Activated T-cell treated with anti-CD3 and anti-CD28 coated beads for 48 hours (primary cell): ENCODE data around the gene CSTF2T.
"Not testable (repeated sequence)": the region's sequence is repeated elsewhere in the genome, so short reads cannot be mapped to it uniquely, and the experiment has no call there.

Experiments used
- DNase-seq: peaks from one replicate; pipeline ENCODE4 v3.0.0-alpha.2; 2020; ENCODE audit warnings: low read depth

The CSTF2T gene

DNA sequence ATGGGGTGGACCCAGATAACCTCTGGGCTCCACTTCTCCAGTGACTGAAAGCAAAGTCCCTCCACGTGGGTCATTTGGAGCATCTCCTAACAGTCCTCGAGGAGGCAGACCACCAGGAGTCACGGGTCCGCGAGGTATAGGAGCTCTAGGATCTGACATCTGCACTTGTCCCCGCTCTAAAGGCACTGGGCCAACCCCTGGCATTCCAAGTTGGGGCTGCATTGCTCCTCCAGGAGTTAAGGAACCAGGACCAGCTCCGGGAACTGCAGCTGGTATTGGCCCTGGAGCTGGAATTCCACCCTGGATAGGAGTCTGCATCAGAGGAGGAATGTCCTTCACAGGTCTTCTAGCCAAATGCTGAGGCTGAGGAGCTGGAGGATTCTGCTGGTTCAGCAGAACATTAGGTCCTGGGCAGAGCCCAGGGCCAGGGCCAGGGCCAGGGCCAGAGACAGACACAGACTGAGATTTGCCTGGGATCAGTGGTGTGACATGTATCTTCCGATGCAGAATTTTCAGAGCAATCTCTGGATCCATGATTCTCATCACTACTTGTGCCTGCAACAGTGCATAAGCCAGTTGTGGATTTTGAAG lies 827 bp downstream of the CSTF2T start:
- DNase-seq, result no peak

GRCh38 chr10:51696251-51696650 lies 3.1 kb downstream of the CSTF2T start:
- no peak for DNase-seq

- no peak for DNase-seq
These were observed 5.2 kb downstream of the CSTF2T start for GRCh38 chr10:51694086-51694768.

DNA sequence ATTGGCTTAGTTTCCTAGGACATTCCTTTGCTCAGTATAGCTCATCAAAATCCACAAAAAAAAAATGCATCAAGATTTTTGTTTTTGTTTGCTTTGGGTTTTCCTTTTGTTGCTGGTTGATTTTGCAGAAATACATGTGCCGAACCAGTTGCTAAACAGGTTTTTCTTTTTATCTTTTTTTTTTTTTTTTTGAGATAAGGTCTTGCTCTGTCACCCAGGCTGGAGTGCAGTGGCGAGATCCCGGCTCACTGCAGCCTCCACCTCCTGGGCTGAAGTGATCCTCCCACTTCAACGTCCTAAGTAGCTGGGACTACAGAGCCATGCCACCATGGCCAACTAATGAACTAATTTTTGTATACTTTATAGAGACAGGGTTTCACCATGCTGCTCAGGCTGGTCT lies 8.3 kb downstream of the CSTF2T start:
- DNase-seq, result no peak

GRCh38 chr10:51689536-51689935 lies 9.9 kb downstream of the CSTF2T start:
- no peak for DNase-seq

DNA sequence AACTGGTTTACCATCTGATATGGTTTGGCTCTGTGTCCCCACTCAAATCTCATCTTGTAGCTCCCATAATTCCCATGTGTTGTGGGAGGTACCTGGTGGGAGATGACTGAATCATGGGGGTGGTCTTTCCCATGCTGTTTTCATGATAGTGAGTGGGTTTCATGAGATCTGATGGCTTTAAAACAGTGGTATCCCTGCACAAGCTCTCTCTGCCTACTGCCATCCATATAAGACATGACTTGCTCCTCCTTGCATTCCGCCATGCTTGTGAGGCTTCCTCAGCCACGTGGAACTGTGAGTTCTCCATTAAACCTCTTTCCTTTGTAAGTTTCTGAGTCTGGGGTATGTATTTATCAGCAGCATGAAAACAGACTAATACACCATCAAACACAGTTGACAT lies 10.6 kb downstream of the CSTF2T start:
- DNase-seq, result not testable (repeated sequence)

- DNase-seq, result no peak
These were observed 12.1 kb downstream of the CSTF2T start for GRCh38 chr10:51687296-51687695.

GRCh38 chr10:51685768-51686167 lies 13.6 kb downstream of the CSTF2T start:
- DNase-seq, result no peak

GRCh38 chr10:51683031-51683691 lies 16.2 kb downstream of the CSTF2T start:
- DNase-seq, result no peak

DNA sequence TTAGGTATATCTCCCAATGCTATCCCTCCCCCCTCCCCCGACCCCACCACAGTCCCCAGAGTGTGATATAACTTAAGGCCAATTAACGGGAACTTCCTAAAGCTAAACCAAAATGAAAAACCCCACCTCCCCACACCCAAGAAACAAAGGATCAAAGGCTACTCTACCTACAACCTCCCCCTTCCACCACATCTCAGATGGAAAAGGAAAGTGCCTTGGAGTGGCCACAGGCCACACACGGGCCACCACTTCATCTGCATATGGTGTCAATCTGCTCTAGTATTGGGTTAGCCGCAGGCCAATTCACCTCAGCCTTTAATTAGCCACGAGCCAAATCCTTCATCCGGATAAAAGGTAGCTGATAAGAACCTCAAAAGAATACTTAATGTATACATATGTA lies 19.6 kb downstream of the CSTF2T start:
- DNase-seq, result no peak

DNA sequence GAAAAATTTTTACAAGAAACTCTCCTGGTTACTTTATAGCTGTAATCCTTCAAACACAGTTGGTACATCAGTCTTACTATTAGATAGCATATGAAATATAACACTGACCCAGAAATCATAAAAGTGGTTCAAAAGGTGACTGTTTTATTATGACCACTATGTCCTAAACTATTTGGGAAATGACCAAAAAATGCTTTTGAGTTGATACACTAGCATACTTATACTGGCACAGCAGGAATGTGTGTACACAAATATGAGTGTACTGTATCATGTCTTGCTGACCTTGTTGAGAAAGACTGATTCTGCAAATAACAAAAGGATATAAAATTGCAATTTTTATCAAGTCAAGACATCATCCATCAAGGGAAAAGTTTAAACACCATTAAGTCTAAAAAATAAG lies 24.3 kb downstream of the CSTF2T start:
- no peak for DNase-seq

- no peak for DNase-seq
These were observed 27.3 kb downstream of the CSTF2T start for GRCh38 chr10:51672039-51672535.

DNA sequence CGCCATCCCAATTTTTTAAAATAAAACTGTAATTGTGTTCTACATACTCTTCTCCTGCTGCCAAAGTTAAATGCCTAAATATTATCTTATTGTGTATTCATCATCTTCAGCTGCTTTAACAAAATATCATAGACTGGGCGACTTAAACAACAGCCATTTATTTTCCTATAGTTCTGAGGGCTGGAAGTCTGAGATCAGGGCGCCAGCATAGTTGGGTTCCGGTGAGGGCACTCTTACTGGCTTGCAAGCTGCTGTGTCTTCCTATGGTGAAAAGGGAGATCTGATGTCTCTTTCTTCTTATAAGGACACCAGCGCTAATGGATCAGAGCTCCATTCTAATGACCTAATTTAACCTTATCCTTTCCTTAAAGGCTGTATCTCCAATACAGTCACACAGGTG lies 30.4 kb downstream of the CSTF2T start:
- no peak for DNase-seq

DNA sequence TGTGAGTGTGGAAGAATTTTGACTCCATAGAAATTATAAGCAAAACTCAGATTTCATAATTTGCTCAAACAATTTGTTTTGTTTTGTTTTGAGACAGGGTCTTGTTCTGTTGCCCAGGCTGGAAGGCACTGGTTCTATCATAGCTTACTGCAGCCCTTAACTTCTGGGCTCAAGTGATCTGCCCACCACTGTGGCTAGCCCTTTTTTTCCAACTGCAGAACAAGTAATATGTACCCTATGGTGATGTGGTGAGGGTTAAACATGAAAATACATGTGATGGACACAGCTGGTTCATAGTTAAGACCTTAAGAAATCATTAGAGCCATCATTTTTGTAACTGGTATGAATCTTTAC lies 31.1 kb downstream of the CSTF2T start:
- no peak for DNase-seq

GRCh38 chr10:51667678-51668335 lies 31.6 kb downstream of the CSTF2T start:
- DNase-seq, result no peak

DNA sequence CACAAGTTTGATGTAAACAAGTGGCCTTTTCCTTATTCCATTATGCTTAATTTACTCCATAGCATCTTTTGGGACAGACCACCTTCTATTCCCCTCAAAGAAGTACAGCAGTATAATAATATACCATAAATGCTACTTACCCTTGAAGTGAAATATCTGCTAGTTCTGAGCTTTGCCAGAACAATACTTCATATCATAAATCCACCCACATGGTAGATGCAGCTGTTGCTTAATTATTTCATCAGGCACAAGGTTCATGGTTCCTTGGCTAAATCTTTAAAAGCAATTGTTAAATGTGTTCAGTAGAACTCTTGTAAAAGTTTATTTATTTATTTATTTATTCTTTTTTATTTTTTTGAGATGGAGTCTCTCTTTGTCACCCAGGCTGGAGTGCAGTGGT lies 32.9 kb downstream of the CSTF2T start:
- no peak for DNase-seq

GRCh38 chr10:51663086-51663485 lies 36.3 kb downstream of the CSTF2T start:
- no peak for DNase-seq

DNA sequence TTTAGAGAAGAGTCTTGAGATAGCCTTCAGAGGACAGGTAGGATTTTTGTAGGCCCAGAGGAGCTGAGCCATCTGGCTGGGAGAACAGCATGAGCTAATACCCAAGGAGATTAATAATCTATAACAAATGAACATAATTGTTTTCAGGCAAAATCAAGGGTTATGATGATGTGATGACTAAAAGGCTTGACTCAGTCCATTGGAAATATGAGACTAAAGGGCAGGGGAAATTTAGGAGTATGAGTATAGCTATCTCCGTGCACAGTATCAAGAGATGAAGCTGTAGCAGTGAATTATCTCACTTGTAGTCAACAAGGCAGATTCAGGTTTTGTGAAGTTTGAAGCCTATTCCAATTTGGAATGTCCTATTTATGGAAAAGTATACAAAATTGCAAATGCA lies 40.1 kb downstream of the CSTF2T start:
- DNase-seq, result no peak

GRCh38 chr10:51658000-51658399 lies 41.4 kb downstream of the CSTF2T start:
- no peak for DNase-seq

- no peak for DNase-seq
These were observed 42.9 kb downstream of the CSTF2T start for GRCh38 chr10:51656503-51656902.

- no peak for DNase-seq
These were observed 44.5 kb downstream of the CSTF2T start for GRCh38 chr10:51654918-51655317.

- no peak for DNase-seq
These were observed 46.4 kb downstream of the CSTF2T start for GRCh38 chr10:51653025-51653424.

GRCh38 chr10:51651063-51651462 lies 48.3 kb downstream of the CSTF2T start:
- no peak for DNase-seq
